Ascending aorta (tissue), 2 donors: Measurements from ENCODE around the gene MS4A18. TPM values are rescaled to one million over a fixed set of nuclear protein-coding genes. Genes with fewer than 3 reads are reported as not detected.

Experiments used
- DNase-seq, 2 donors: peaks; one replicate each; pipeline ENCODE4 v3.0.0-alpha.2; 2019; ENCODE audit warnings: low spot score in 2 of 2
- H3K27ac ChIP-seq, 2 donors: fragments of 200-600 bp; sonication (generic); one replicate each; pipeline ENCODE4 v1.5.1; 2016 to 2017; ENCODE audit warnings: mild to moderate bottlenecking in 1 of 2
- H3K27me3 ChIP-seq: fragments of 200-600 bp; sonication (generic); one replicate; pipeline ENCODE4 v1.5.1; 2017
- H3K36me3 ChIP-seq, 2 donors: fragments of 200-600 bp; sonication (generic); one replicate each; pipeline ENCODE4 v1.5.1; 2016
- H3K4me1 ChIP-seq, 2 donors: fragments of 200-600 bp; sonication (generic); one replicate each; pipeline ENCODE4 v1.5.1; 2016 to 2017; ENCODE audit warnings: mild to moderate bottlenecking in 1 of 2
- H3K4me3 ChIP-seq, 2 donors: fragments of 200-600 bp; sonication (generic); one replicate each; pipeline ENCODE4 v1.5.1; 2016 to 2017; ENCODE audit warnings: mild to moderate bottlenecking in 1 of 2
- H3K9me3 ChIP-seq, 2 donors: fragments of 200-600 bp; sonication (generic); one replicate each; pipeline ENCODE4 v1.5.1; 2016
- CTCF ChIP-seq, 3 experiments: fragments of 200-600 bp in 2 of 3; fragments of 450-650 bp in 1 of 3; sonication (generic) in 2 of 3; IDR thresholded peaks; one replicate each; pipeline ENCODE4 v1.5.1; 2016 to 2019; ENCODE audit warnings: antibody characterized with exemption in 3 of 3, mild to moderate bottlenecking in 1 of 3, moderate library complexity in 1 of 3
- intact Hi-C: fragments of 100-400 bp; cut with DNase I; formaldehyde crosslinking; loops from one replicate; pipeline ENCODE4 v1.15.1; 2023
- total RNA-seq: library from RNA; depleted of rRNA; stranded (reverse); fragments of >200 nt; gene quantifications from one replicate; pipeline ENCODE4 v1.1.0, GENCODE V29; 2016

The MS4A18 gene
- total RNA-seq, 1 donor from 2014 or later, result not detected

- Histone ChIP-seq H3K27me3 (no peaks in the 10 kb centered on the region), H3K27ac (no peak overlapping the region), H3K4me3 (no peak overlapping the region), H3K4me1 (no peaks in the 10 kb centered on the region), H3K36me3 (no peaks in the 10 kb centered on the region), H3K9me3 (no peaks in the 10 kb centered on the region)
- intact Hi-C loops, result no loop called here
- TF ChIP-seq CTCF (IDR thresholded peaks at IDR 0.05), result no peak
- DNase-seq, result no peak
Observed at GRCh38 chr11:60740573-60740972, 16.1 kb downstream of the MS4A18 start.

- Histone ChIP-seq H3K4me1 (no peaks in the 10 kb centered on the region), H3K4me3 (no peak overlapping the region), H3K27me3 (no peaks in the 10 kb centered on the region), H3K36me3 (no peaks in the 10 kb centered on the region), H3K9me3 (no peaks in the 10 kb centered on the region), H3K27ac (no peak overlapping the region)
- intact Hi-C loops, result no loop called here
- no peak for TF ChIP-seq CTCF (IDR thresholded peaks at IDR 0.05)
- no peak for DNase-seq
Observed at GRCh38 chr11:60741421-60741820, 16.9 kb downstream of the MS4A18 start.

GRCh38 chr11:60743058-60743457 lies 18.5 kb downstream of the MS4A18 start:
- Histone ChIP-seq H3K36me3 (no peaks in the 10 kb centered on the region), H3K27ac (no peak overlapping the region), H3K4me3 (no peak overlapping the region), H3K9me3 (no peaks in the 10 kb centered on the region), H3K4me1 (no peaks in the 10 kb centered on the region), H3K27me3 (no peaks in the 10 kb centered on the region)
- no peak for TF ChIP-seq CTCF (IDR thresholded peaks at IDR 0.05)
- intact Hi-C loops, result no loop called here
- DNase-seq, result no peak

- intact Hi-C loops, result no loop called here
- no peaks in the 10 kb centered on the region for H3K4me1 ChIP-seq
Observed at GRCh38 chr11:60744114-60744513, 19.6 kb downstream of the MS4A18 start.

GRCh38 chr11:60747359-60747873 lies 22.9 kb downstream of the MS4A18 start:
- DNase-seq, result no peak
- TF ChIP-seq CTCF (IDR thresholded peaks at IDR 0.05), result no peak

More at GRCh38 chr11:60744114-60744513, 19.6 kb downstream of the MS4A18 start:
- Histone ChIP-seq H3K9me3 (no peaks in the 10 kb centered on the region), H3K4me3 (no peak overlapping the region), H3K36me3 (no peaks in the 10 kb centered on the region), H3K27ac (no peak overlapping the region), H3K27me3 (no peaks in the 10 kb centered on the region)
- no peak for DNase-seq
- TF ChIP-seq CTCF (IDR thresholded peaks at IDR 0.05), result no peak

GRCh38 chr11:60748225-60748624 lies 23.7 kb downstream of the MS4A18 start:
- Histone ChIP-seq H3K27me3 (no peaks in the 10 kb centered on the region), H3K4me3 (no peak overlapping the region), H3K36me3 (no peaks in the 10 kb centered on the region), H3K4me1 (no peaks in the 10 kb centered on the region), H3K27ac (no peak overlapping the region), H3K9me3 (no peaks in the 10 kb centered on the region)
- no peak for TF ChIP-seq CTCF (IDR thresholded peaks at IDR 0.05)
- intact Hi-C loops, result no loop called here
- DNase-seq, result no peak

More at GRCh38 chr11:60747359-60747873, 22.9 kb downstream of the MS4A18 start:
- Histone ChIP-seq H3K4me1 (no peaks in the 10 kb centered on the region), H3K27me3 (no peaks in the 10 kb centered on the region), H3K4me3 (no peak overlapping the region), H3K27ac (no peak overlapping the region), H3K36me3 (no peaks in the 10 kb centered on the region), H3K9me3 (no peaks in the 10 kb centered on the region)
- intact Hi-C loops, result no loop called here
